IMR-90 (cell line): Measurements from ENCODE around the gene MAT1A. TPM values are rescaled to one million over a fixed set of nuclear protein-coding genes. Genes with fewer than 3 reads are reported as not detected.
A peak's percentile ranks its signal among the peaks of the same experiment; 100 is the strongest.
"Not testable (repeated sequence)": the region's sequence is repeated elsewhere in the genome, so short reads cannot be mapped to it uniquely, and the experiment has no call there.

Source experiments
- ATAC-seq: fragments of 200-7000 bp; cut with Tn5 transposase; 2 replicates; pipeline ENCODE4 v1.9.1; 2020; ENCODE audit warnings: low read depth, mild to moderate bottlenecking, moderate library complexity
- BruUV-seq: library from RNA; stranded (reverse); fragments of 400-500 nt; replicated peaks from 2 replicates; lab custom pipeline; 2021; lab: Mats Ljungman, UMichigan
- CTCF ChIA-PET: fragments of 300-600 bp; formaldehyde crosslinking; extraction: SDS; loops from one replicate; lab custom pipeline; 2021; ENCODE audit warnings: antibody characterized with exemption; lab: Yijun Ruan, JAX
- POLR2A ChIA-PET: fragments of 300-600 bp; sonication (Branson Sonifier 250); formaldehyde crosslinking; loops from one replicate; lab custom pipeline; 2022; ENCODE audit warnings: antibody characterized with exemption; ENCODE audit not compliant: unreplicated experiment; lab: Charles Lee
- DNase-seq: peaks from one replicate; pipeline ENCODE4 v3.0.0; 2013
- H2AFZ ChIP-seq: replicated peaks from 2 replicates; pipeline ENCODE3; 2013; ENCODE audit warnings: low read length, mild to moderate bottlenecking; ENCODE audit not compliant: poor library complexity
- H2AK5ac ChIP-seq: 2 replicates; pipeline ENCODE4 v1.6.1; 2013; ENCODE audit warnings: low read depth, low read length, inconsistent platforms
- H2AK9ac ChIP-seq: replicated peaks from 2 replicates; pipeline ENCODE3; 2013; ENCODE audit warnings: mild to moderate bottlenecking, low read depth, low read length, moderate library complexity; ENCODE audit not compliant: poor library complexity
- H2BK120ac ChIP-seq: 2 replicates; pipeline ENCODE4 v1.6.1; 2013; ENCODE audit warnings: low read depth, low read length, inconsistent platforms
- H2BK15ac ChIP-seq: 3 replicates; pipeline ENCODE4 v1.6.1; 2013; ENCODE audit warnings: low read depth, low read length, inconsistent platforms
- H2BK20ac ChIP-seq: 2 replicates; pipeline ENCODE4 v1.6.1; 2013; ENCODE audit warnings: low read depth, mild to moderate bottlenecking, inconsistent platforms, low read length, moderate library complexity
- H2BK5ac ChIP-seq: 2 replicates; pipeline ENCODE4 v1.6.1; 2013; ENCODE audit warnings: mild to moderate bottlenecking, low read depth, low read length, inconsistent platforms; ENCODE audit not compliant: poor library complexity, severe bottlenecking
- H3K14ac ChIP-seq: replicated peaks from 2 replicates; pipeline ENCODE4 v1.6.1; 2013; ENCODE audit warnings: low read depth, low read length, inconsistent platforms
- H3K18ac ChIP-seq: 2 replicates; pipeline ENCODE4 v1.6.1; 2013; ENCODE audit warnings: low read depth, low read length, control low read depth
- H3K23ac ChIP-seq: 2 replicates; pipeline ENCODE4 v1.6.1; 2013; ENCODE audit warnings: low read depth, low read length, inconsistent platforms
- H3K27ac ChIP-seq: 2 replicates; pipeline ENCODE4 v1.5.1; 2013; ENCODE audit warnings: mild to moderate bottlenecking, control low read depth, low read length; ENCODE audit not compliant: insufficient read depth
- H3K27me3 ChIP-seq: 2 replicates; pipeline ENCODE4 v1.6.1; 2013; ENCODE audit warnings: low read length; ENCODE audit not compliant: control insufficient read depth, insufficient read depth
- H3K36me3 ChIP-seq: 2 replicates; pipeline ENCODE4 v1.6.1; 2013; ENCODE audit warnings: low read length, mixed read lengths; ENCODE audit not compliant: control insufficient read depth, insufficient read depth
- H3K4ac ChIP-seq: 2 replicates; pipeline ENCODE4 v1.6.1; 2013; ENCODE audit warnings: low read depth, low read length, inconsistent platforms
- H3K4me1 ChIP-seq: 2 replicates; pipeline ENCODE4 v1.6.1; 2013; ENCODE audit warnings: low read length, mixed read lengths; ENCODE audit not compliant: control insufficient read depth, insufficient read depth
- H3K4me2 ChIP-seq: 2 replicates; pipeline ENCODE4 v1.6.1; 2013; ENCODE audit warnings: low read depth, mild to moderate bottlenecking, control low read depth, low read length, moderate library complexity
- H3K4me3 ChIP-seq: 2 replicates; pipeline ENCODE4 v1.5.1; 2013; ENCODE audit warnings: low read depth, mild to moderate bottlenecking, control low read depth, low read length, moderate library complexity; ENCODE audit not compliant: insufficient read depth
- H3K56ac ChIP-seq: 2 replicates; pipeline ENCODE4 v1.6.1; 2013; ENCODE audit warnings: low read length, inconsistent platforms; ENCODE audit not compliant: insufficient read depth; ENCODE audit errors: extremely low read depth
- H3K79me1 ChIP-seq, 2 experiments: 2 replicates each; pipeline ENCODE4 v1.6.1; 2013; ENCODE audit warnings: low read length in 2 of 2, inconsistent platforms in 1 of 2, low read depth in 1 of 2
- H3K9ac ChIP-seq: 2 replicates; pipeline ENCODE4 v1.6.1; 2013; ENCODE audit warnings: low read depth, low read length, control low read depth
- H3K9me1 ChIP-seq: 2 replicates; pipeline ENCODE4 v1.6.1; 2013; ENCODE audit warnings: low read length, inconsistent platforms; ENCODE audit not compliant: insufficient read depth
- H3K9me3 ChIP-seq: 2 replicates; pipeline ENCODE4 v1.6.1; 2013; ENCODE audit warnings: low read length; ENCODE audit not compliant: control insufficient read depth, insufficient read depth
- H4K20me1 ChIP-seq: 2 replicates; pipeline ENCODE4 v1.6.1; 2013; ENCODE audit warnings: low read length, inconsistent platforms; ENCODE audit not compliant: insufficient read depth
- H4K5ac ChIP-seq: 2 replicates; pipeline ENCODE4 v1.6.1; 2013; ENCODE audit warnings: mild to moderate bottlenecking, low read depth, low read length, control low read depth
- H4K8ac ChIP-seq, 2 experiments: 2 replicates each; pipeline ENCODE4 v1.6.1; 2013; ENCODE audit warnings: low read depth in 2 of 2, low read length in 2 of 2, control low read depth in 1 of 2, inconsistent platforms in 1 of 2
- H4K91ac ChIP-seq: 2 replicates; pipeline ENCODE4 v1.6.1; 2013; ENCODE audit warnings: low read depth, low read length, inconsistent platforms; ENCODE audit not compliant: insufficient read depth
- MAFK ChIP-seq: IDR thresholded peaks from 2 replicates; pipeline ENCODE4 v1.6.1; 2012; ENCODE audit warnings: low read depth, low read length, improper control_type of control experiment
- WGBS, 2 experiments: methylation state at CpG; one replicate each; pipeline versions ENCODE4 v1.1.5 to v1.1.7; 2013; ENCODE audit warnings: missing lambda C conversion rate in 2 of 2; ENCODE audit not compliant: insufficient read length in 1 of 2; ENCODE audit errors: extremely low coverage in 2 of 2; 5-methylcytosine and 5-hydroxymethylcytosine counted together
- dilution Hi-C: fragments of 300-500 bp; cut with HindIII; formaldehyde crosslinking; loops from one replicate; pipeline ENCODE4 v1.14.3; 2018; ENCODE audit warnings: low sequenced_read_pairs; ENCODE audit not compliant: unreplicated experiment
- in situ Hi-C: fragments of 300-500 bp; cut with MboI; formaldehyde crosslinking; loops from 3 replicates; pipeline ENCODE4 v1.14.3; 2019; ENCODE audit warnings: low sequenced_read_pairs, inconsistent platforms, mixed read lengths
- intact Hi-C: fragments of 100-400 bp; cut with micrococcal nuclease; formaldehyde crosslinking; loops from 2 replicates; pipeline ENCODE4 v1.10.0; 2022
- polyA plus RNA-seq, 3 experiments: library from polyadenylated mRNA; depleted of rRNA; stranded (reverse); fragments of >200 nt; gene quantifications; 2 replicates each; pipeline ENCODE4 v1.2.3, GENCODE V29; 2012; ENCODE audit warnings: low replicate concordance in 1 of 3
- total RNA-seq: library from RNA; depleted of rRNA; stranded (reverse); fragments of >200 nt; gene quantifications from 2 replicates; pipeline ENCODE4 v1.2.3, GENCODE V29; 2012

Gene MAT1A
- total and polyA plus RNA-seq, 2 of the 4 experiments (the other 2 are of a cell fraction), result not detected

DNA sequence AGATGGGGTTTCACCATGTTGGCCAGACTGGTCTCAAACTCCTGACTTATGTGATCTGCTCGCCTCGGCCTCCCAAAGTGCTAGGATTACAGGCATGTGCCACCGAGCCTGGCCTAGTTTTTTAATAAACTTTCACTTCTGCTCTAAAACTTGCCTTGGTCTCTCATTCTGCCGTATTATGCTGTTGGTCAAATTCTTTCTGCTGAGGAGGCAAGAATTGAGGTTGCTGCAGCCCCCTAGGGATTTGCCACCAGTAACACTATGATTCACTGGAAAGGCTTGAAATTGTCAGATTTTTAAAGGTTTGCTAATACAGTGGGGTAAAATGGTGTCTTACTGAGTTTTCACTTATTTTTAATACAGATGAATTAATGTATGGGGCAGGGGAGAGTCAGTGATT is 62.7 kb downstream of the MAT1A start:
- H3K4me2 ChIP-seq, H3K4ac ChIP-seq, H3K4me1 ChIP-seq, H3K18ac ChIP-seq, H2BK20ac ChIP-seq, H3K14ac ChIP-seq, H3K4me3 ChIP-seq, H4K5ac ChIP-seq, H3K36me3 ChIP-seq, H2BK5ac ChIP-seq, H2AFZ ChIP-seq, H2BK120ac ChIP-seq, H3K9me3 ChIP-seq, dilution Hi-C loops, H3K56ac ChIP-seq, in situ Hi-C loops, H3K79me1 ChIP-seq, H3K23ac ChIP-seq, H2AK9ac ChIP-seq, H3K9ac ChIP-seq, H2BK15ac ChIP-seq, H3K27me3 ChIP-seq, DNase-seq, H3K27ac ChIP-seq, H4K91ac ChIP-seq, H3K9me1 ChIP-seq, H4K8ac ChIP-seq, H4K20me1 ChIP-seq, H2AK5ac ChIP-seq, BruUV-seq, POLR2A ChIA-PET: not testable (repeated sequence)
- ATAC-seq, result peak; percentile 56
- no CpG with 5 or more reads among the region's 4 CpGs for WGBS, 2 experiments
- CTCF ChIA-PET, result interaction anchor here (0.6 kb wide), 1 partner anchor 41 kb away, joined by 4 read pairs; no protein-coding TSS in a partner anchor
- intact Hi-C loops, result loop anchor here (10.0 kb wide), 1 partner anchor 312 kb away; no protein-coding TSS in a partner anchor
- peak; percentile 25; the same call in 1 of the 2 replicates for TF ChIP-seq MAFK

GRCh38 chr10:80223031-80223419 is 66.4 kb downstream of the MAT1A start:
- H3K4me1 ChIP-seq, in situ Hi-C loops, H2AFZ ChIP-seq, H3K9me3 ChIP-seq, H3K9me1 ChIP-seq, H4K91ac ChIP-seq, H3K56ac ChIP-seq, H3K14ac ChIP-seq, H4K5ac ChIP-seq, dilution Hi-C loops, H3K36me3 ChIP-seq, H2BK15ac ChIP-seq, H3K18ac ChIP-seq, H2BK5ac ChIP-seq, BruUV-seq, H4K8ac ChIP-seq, H3K79me1 ChIP-seq, H2AK5ac ChIP-seq, H3K27ac ChIP-seq, H3K9ac ChIP-seq, H4K20me1 ChIP-seq, H3K4ac ChIP-seq, H2AK9ac ChIP-seq, H3K4me3 ChIP-seq, ATAC-seq, H3K4me2 ChIP-seq, POLR2A ChIA-PET, H2BK120ac ChIP-seq, H3K27me3 ChIP-seq, DNase-seq, H3K23ac ChIP-seq, H2BK20ac ChIP-seq: not testable (repeated sequence)
- CTCF ChIA-PET, result interaction anchor here (1.0 to 1.5 kb wide), 5 partner anchors 20 to 164 kb away, joined by 3 to 12 read pairs (median 3); no protein-coding TSS in a partner anchor
- no CpG with 5 or more reads among the region's 5 CpGs for WGBS, 2 experiments
- intact Hi-C loops, result loop anchor here (10.0 kb wide), 1 partner anchor 308 kb away; no protein-coding TSS in a partner anchor
